HL-60 (cell line): ENCODE results near the gene FAM13C.

ENCODE experiments used
- DNase-seq, 2 experiments: peaks; one replicate each; pipeline ENCODE4 v3.0.0-alpha.2; 2010 to 2020; ENCODE audit warnings: low read depth in 1 of 2, low spot score in 1 of 2
- H3K27ac ChIP-seq: fragments of 250-450 bp; sonication (Bioruptor Pico); replicated peaks from 2 replicates; pipeline ENCODE4 v1.5.1; 2020; ENCODE audit warnings: mild to moderate bottlenecking, moderate library complexity
- H3K27me3 ChIP-seq: fragments of 250-450 bp; sonication (Bioruptor Pico); 2 replicates; pipeline ENCODE4 v1.5.1; 2021; ENCODE audit warnings: mild to moderate bottlenecking, moderate library complexity; ENCODE audit not compliant: insufficient read depth, poor library complexity, severe bottlenecking
- H3K4me3 ChIP-seq: replicated peaks from 2 replicates; pipeline ENCODE4 v1.5.1; 2011; ENCODE audit warnings: mild to moderate bottlenecking, control low read depth, low read length; ENCODE audit not compliant: insufficient read depth
- CTCF ChIP-seq: IDR thresholded peaks from one replicate; pipeline ENCODE4 v1.5.1; 2011; ENCODE audit warnings: low read length, control low read depth, inconsistent platforms; ENCODE audit not compliant: insufficient read depth
- GABPA ChIP-seq: IDR thresholded peaks from 2 replicates; pipeline ENCODE4 v1.6.1; 2012; ENCODE audit warnings: low read depth
- REST ChIP-seq: IDR thresholded peaks from 2 replicates; pipeline ENCODE4 v1.6.1; 2012; ENCODE audit warnings: low read depth; ENCODE audit not compliant: insufficient replicate concordance
- SPI1 ChIP-seq: IDR thresholded peaks from 2 replicates; pipeline ENCODE4 v1.6.1; 2012; ENCODE audit warnings: low read depth, mild to moderate bottlenecking, borderline replicate concordance

The FAM13C gene

GRCh38 chr10:59252491-59252890 is 109.9 kb downstream of the FAM13C start:
- no peaks in the 10 kb centered on the region for H3K27me3 ChIP-seq
- TF ChIP-seq SPI1: no peak
- no peak for TF ChIP-seq GABPA
- no peak for TF ChIP-seq CTCF
- TF ChIP-seq REST: no peak
- no peak overlapping the region for H3K4me3 ChIP-seq

GRCh38 chr10:59245686-59246085 is 116.7 kb downstream of the FAM13C start:
- Histone ChIP-seq H3K4me3 (no peak overlapping the region), H3K27ac (no peak overlapping the region), H3K27me3 (peaks cover 2% of the 10 kb centered on the region)
- TF ChIP-seq REST (no peak), GABPA (no peak), CTCF (no peak)
- no peak for DNase-seq

More at GRCh38 chr10:59252491-59252890, 109.9 kb downstream of the FAM13C start:
- no peak for DNase-seq
- H3K27ac ChIP-seq: no peak overlapping the region

GRCh38 chr10:59244871-59245270 is 117.5 kb downstream of the FAM13C start:
- TF ChIP-seq CTCF (no peak), REST (no peak)
- H3K27me3 ChIP-seq: peaks cover 2% of the 10 kb centered on the region
- H3K4me3 ChIP-seq: no peak overlapping the region
- DNase-seq: no peak
- no peak overlapping the region for H3K27ac ChIP-seq
